Endothelial cell of umbilical vein (primary cell): ENCODE measurements around the gene ZSCAN5B. TPM values are rescaled to one million over a fixed set of nuclear protein-coding genes. Genes with fewer than 3 reads are reported as not detected.

Experiments
- BruUV-seq: library from RNA; stranded (reverse); fragments of 400-500 nt; replicated peaks from 2 replicates; lab custom pipeline; 2021; lab: Mats Ljungman, UMichigan
- CTCF ChIA-PET: fragments of 300-600, 350-600 bp; sonication (Branson Sonifier 250); formaldehyde crosslinking; loops from one replicate; lab custom pipeline; 2021; ENCODE audit warnings: antibody characterized with exemption, inconsistent platforms; lab: Charles Lee
- POLR2A ChIA-PET: fragments of 300-600, 350-600 bp; sonication (Branson Sonifier 250); formaldehyde crosslinking; loops from one replicate; lab custom pipeline; 2021; ENCODE audit warnings: antibody characterized with exemption, inconsistent platforms; lab: Charles Lee
- DNase-seq: peaks from one replicate; pipeline ENCODE4 v3.0.0-alpha.2; 2011; ENCODE audit warnings: low read depth, low spot score
- FAIRE-seq: peaks from 2 replicates; lab custom pipeline; 2011; peaks lifted over from hg19 to GRCh38; lab: Jason Lieb, UNC
- H2AFZ ChIP-seq: 2 replicates; pipeline ENCODE4 v1.6.0; 2012; ENCODE audit warnings: low read depth, low read length, control low read depth, inconsistent platforms
- H3K27ac ChIP-seq: 2 replicates; pipeline ENCODE4 v1.5.1; 2011; ENCODE audit warnings: low read depth, mild to moderate bottlenecking, control low read depth, low read length, moderate library complexity; ENCODE audit not compliant: insufficient read depth
- H3K27me3 ChIP-seq, 2 experiments: 2 replicates each; pipeline versions ENCODE4 v1.6.0 to v1.6.1; 2011; ENCODE audit warnings: low read length in 2 of 2, mixed read lengths in 1 of 2; ENCODE audit not compliant: control insufficient read depth in 2 of 2, insufficient read depth in 2 of 2
- H3K36me3 ChIP-seq, 2 experiments: 2 replicates in 1 of 2; 3 replicates in 1 of 2; pipeline ENCODE4 v1.5.1; 2011; ENCODE audit warnings: low read length in 2 of 2, mild to moderate bottlenecking in 1 of 2, moderate library complexity in 1 of 2; ENCODE audit not compliant: control insufficient read depth in 2 of 2, insufficient read depth in 2 of 2; ENCODE audit errors: extremely low read depth in 1 of 2
- H3K4me1 ChIP-seq: 3 replicates; pipeline ENCODE4 v1.5.1; 2011; ENCODE audit warnings: mild to moderate bottlenecking, low read length; ENCODE audit not compliant: control insufficient read depth, insufficient read depth; ENCODE audit errors: extremely low read depth
- H3K4me2 ChIP-seq: 2 replicates; pipeline ENCODE4 v1.6.1; 2011; ENCODE audit warnings: low read length, control low read depth, mixed read lengths; ENCODE audit not compliant: insufficient read depth
- H3K4me3 ChIP-seq, 3 experiments: fragments of 200-600 bp in 1 of 3; sonication (generic), shearing (Covaris generic) in 1 of 3; replicated peaks in 1 of 3; 2 replicates each; pipeline ENCODE4 v1.5.1; 2011 to 2016; ENCODE audit warnings: control low read depth in 3 of 3, low read length in 3 of 3, mild to moderate bottlenecking in 2 of 3, inconsistent platforms in 1 of 3, low read depth in 1 of 3, moderate library complexity in 1 of 3; ENCODE audit not compliant: insufficient read depth in 1 of 3
- H3K79me2 ChIP-seq: 2 replicates; pipeline ENCODE4 v1.6.0; 2012; ENCODE audit warnings: low read length, inconsistent platforms; ENCODE audit not compliant: control insufficient read depth, insufficient read depth
- H3K9ac ChIP-seq: replicated peaks from 2 replicates; pipeline ENCODE3; 2011; ENCODE audit warnings: low read length, control low read depth; ENCODE audit not compliant: insufficient read depth; ENCODE audit errors: extremely low read depth
- H3K9me1 ChIP-seq: replicated peaks from 3 replicates; pipeline ENCODE4 v1.6.0; 2011; ENCODE audit warnings: mild to moderate bottlenecking, low read length; ENCODE audit not compliant: control insufficient read depth, insufficient read depth; ENCODE audit errors: extremely low read depth
- H3K9me3 ChIP-seq: replicated peaks from 2 replicates; pipeline ENCODE4 v1.5.1; 2012; ENCODE audit warnings: low read length, inconsistent platforms; ENCODE audit not compliant: control insufficient read depth, insufficient read depth
- H4K20me1 ChIP-seq: replicated peaks from 2 replicates; pipeline ENCODE3; 2011; ENCODE audit warnings: mild to moderate bottlenecking, low read length; ENCODE audit not compliant: control insufficient read depth, insufficient read depth; ENCODE audit errors: extremely low read depth
- FOS ChIP-seq: IDR thresholded peaks from 2 replicates; pipeline ENCODE4 v1.6.1; 2011; ENCODE audit warnings: mild to moderate bottlenecking, low read length, moderate library complexity, borderline replicate concordance; ENCODE audit not compliant: insufficient read depth
- GATA2 ChIP-seq: IDR thresholded peaks from 2 replicates; pipeline ENCODE4 v1.7.0; 2011; ENCODE audit warnings: low read depth, mild to moderate bottlenecking, moderate library complexity, mixed read lengths, low read length; ENCODE audit not compliant: insufficient read length, insufficient read depth
- JUN ChIP-seq: IDR thresholded peaks from 2 replicates; pipeline ENCODE4 v1.6.1; 2011; ENCODE audit warnings: borderline replicate concordance, low read depth; ENCODE audit not compliant: insufficient read length, insufficient read depth
- MYC ChIP-seq: IDR thresholded peaks from one replicate; pipeline ENCODE4 v1.6.1; 2011; ENCODE audit warnings: mild to moderate bottlenecking, low read depth, low read length
- POLR2A ChIP-seq: IDR thresholded peaks from 2 replicates; pipeline ENCODE4 v1.6.1; 2012; ENCODE audit warnings: low read depth, mild to moderate bottlenecking, control low read depth, low read length
- POLR2AphosphoS5 ChIP-seq: IDR thresholded peaks from 2 replicates; pipeline ENCODE4 v1.6.1; 2012; ENCODE audit warnings: low read depth, mild to moderate bottlenecking, control low read depth, low read length, moderate library complexity; ENCODE audit not compliant: insufficient read depth
- dilution Hi-C: fragments of 300-500 bp; cut with MboI; formaldehyde crosslinking; loops from one replicate; pipeline ENCODE4 v1.15.0; 2019; ENCODE audit warnings: low sequenced_read_pairs; ENCODE audit not compliant: extremely low pct_ligation_motif_present
- intact Hi-C: fragments of 100-400 bp; cut with micrococcal nuclease; formaldehyde crosslinking; loops from one replicate; pipeline ENCODE4 v1.10.0; 2022
- polyA plus RNA-seq, 4 experiments: library from polyadenylated mRNA; depleted of rRNA in 3 of 4; stranded (reverse) in 3 of 4; unstranded in 1 of 4; fragments of >200 nt; gene quantifications; 2 replicates each; pipeline versions ENCODE4 v1.2.1 to v1.2.3, GENCODE V29; 2011 to 2012; ENCODE audit warnings: missing spikeins in 1 of 4
- total RNA-seq: library from RNA; stranded (reverse); gene quantifications from 2 replicates; pipeline ENCODE4 v1.2.3, GENCODE V29; 2021
- TF ChIP-seq, protein P1 (sequence below), 2 donors: IDR thresholded peaks; 1 replicate in 1 of 2; 2 replicates in 1 of 2; pipeline ENCODE4 v1.5.1; 2011; ENCODE audit warnings: low read length in 2 of 2, mild to moderate bottlenecking in 2 of 2, moderate library complexity in 2 of 2, control low read depth in 1 of 2, inconsistent platforms in 1 of 2, low read depth in 1 of 2; ENCODE audit not compliant: insufficient read depth in 1 of 2; ENCODE audit errors: extremely low read depth in 1 of 2
- TF ChIP-seq, protein P2 (sequence below): IDR thresholded peaks from 2 replicates; pipeline ENCODE4 v1.6.1; 2011; ENCODE audit not compliant: insufficient read depth, insufficient read length

ZSCAN5B gene
- total and polyA plus RNA-seq, 2 donors (not counting 3 experiments of a cell fraction or from before 2014, with no cell fraction given), result 0.07 TPM; not detected in 1

DNA sequence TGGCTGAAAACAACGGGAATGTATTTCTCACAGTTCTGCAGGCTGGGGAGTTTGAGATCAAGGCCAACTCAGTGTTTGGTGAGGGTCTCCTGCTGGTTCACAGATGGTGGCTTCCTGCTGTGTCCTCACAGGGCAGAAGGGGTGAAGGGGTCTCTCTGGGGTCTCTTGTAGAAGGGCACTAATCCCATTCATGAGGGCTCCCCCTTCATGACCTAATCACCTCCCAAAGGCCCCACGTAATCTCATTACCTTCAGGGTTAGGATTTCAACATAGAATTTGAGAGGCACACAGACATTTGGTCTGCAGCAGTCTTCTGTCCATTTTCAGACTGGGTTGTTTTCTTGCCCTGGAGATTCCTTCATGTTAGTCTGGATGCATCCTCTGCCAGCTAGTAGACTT is 44.9 kb downstream of the ZSCAN5B start:
- Histone ChIP-seq H3K27me3 (no peaks in the 10 kb centered on the region), H3K9me1 (no peaks in the 10 kb centered on the region), H3K9me3 (no peaks in the 10 kb centered on the region), H3K4me1 (peaks cover 10% of the 10 kb centered on the region), H3K36me3 (peaks cover 0 to 19% of the 10 kb centered on the region in 2 experiments), H3K79me2 (peaks cover 4% of the 10 kb centered on the region), H3K9ac (no peak overlapping the region), H4K20me1 (no peaks in the 10 kb centered on the region), H3K27ac (no peak overlapping the region), H3K4me2 (no peak overlapping the region), H3K4me3 (no peak overlapping the region), H2AFZ (no peak overlapping the region)
- intact Hi-C loops (loop anchor here (1.0 to 2.0 kb wide), 3 partner anchors 11 to 414 kb away; partner anchors contain the start of genes ZNF444, ZNF470 and ZNF787), dilution Hi-C loops (no loop called here)
- no TSS peak for BruUV-seq
- DNase-seq (no peak), FAIRE-seq (no peak)
- TF ChIP-seq, protein P1, sequence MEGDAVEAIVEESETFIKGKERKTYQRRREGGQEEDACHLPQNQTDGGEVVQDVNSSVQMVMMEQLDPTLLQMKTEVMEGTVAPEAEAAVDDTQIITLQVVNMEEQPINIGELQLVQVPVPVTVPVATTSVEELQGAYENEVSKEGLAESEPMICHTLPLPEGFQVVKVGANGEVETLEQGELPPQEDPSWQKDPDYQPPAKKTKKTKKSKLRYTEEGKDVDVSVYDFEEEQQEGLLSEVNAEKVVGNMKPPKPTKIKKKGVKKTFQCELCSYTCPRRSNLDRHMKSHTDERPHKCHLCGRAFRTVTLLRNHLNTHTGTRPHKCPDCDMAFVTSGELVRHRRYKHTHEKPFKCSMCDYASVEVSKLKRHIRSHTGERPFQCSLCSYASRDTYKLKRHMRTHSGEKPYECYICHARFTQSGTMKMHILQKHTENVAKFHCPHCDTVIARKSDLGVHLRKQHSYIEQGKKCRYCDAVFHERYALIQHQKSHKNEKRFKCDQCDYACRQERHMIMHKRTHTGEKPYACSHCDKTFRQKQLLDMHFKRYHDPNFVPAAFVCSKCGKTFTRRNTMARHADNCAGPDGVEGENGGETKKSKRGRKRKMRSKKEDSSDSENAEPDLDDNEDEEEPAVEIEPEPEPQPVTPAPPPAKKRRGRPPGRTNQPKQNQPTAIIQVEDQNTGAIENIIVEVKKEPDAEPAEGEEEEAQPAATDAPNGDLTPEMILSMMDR (IDR thresholded peaks at IDR 0.05; ENCODE audit: extremely low read depth in 1 of 2, insufficient read depth in 1 of 2, low read depth in 1 of 2, low read length in 2 of 2), result no peak
- TF ChIP-seq GATA2, result no peak
- TF ChIP-seq JUN, result no peak
- TF ChIP-seq, protein P2, sequence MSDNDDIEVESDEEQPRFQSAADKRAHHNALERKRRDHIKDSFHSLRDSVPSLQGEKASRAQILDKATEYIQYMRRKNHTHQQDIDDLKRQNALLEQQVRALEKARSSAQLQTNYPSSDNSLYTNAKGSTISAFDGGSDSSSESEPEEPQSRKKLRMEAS, result no peak
- no peak for TF ChIP-seq POLR2A
- CTCF ChIA-PET, result interaction anchor here (1.3 to 1.7 kb wide), 2 partner anchors 19 to 76 kb away, joined by 4 to 5 read pairs; no protein-coding TSS in a partner anchor
- POLR2A ChIA-PET, result no interaction called here

DNA sequence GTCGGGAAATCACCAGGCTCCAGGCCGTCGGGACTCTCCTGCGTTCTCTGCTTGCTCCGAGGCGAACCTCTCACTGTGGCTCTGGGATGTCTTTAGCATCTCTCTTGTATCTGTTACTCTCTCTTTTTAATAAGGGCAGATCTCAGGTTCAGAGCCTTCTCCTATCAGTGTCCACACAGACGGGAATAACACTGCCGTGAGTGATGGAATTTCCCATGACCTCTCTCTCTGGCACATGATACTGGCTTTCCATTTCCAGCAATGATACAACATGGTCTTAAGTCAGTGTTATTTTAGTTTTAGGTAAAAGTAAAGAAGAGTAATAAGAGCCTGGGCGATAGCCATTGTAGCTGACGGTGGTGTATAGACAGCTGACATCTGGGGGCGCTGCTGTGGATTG is 47.2 kb downstream of the ZSCAN5B start:
- no peak overlapping the region for H2AFZ ChIP-seq
- TF ChIP-seq, protein P2, result no peak
- TF ChIP-seq POLR2AphosphoS5 (no peak), JUN (no peak), POLR2A (no peak), MYC (no peak), GATA2 (no peak), FOS (no peak)
- H3K9ac ChIP-seq, result no peak overlapping the region
- CTCF ChIA-PET, result interaction anchor here (1.7 kb wide), 1 partner anchor 9 kb away, joined by 4 read pairs; the partner anchor contains the start of gene ZNF444
- no peaks in the 10 kb centered on the region for H3K27me3 ChIP-seq
- peaks cover 0 to 23% of the 10 kb centered on the region in 2 experiments for H3K36me3 ChIP-seq
- no peak for DNase-seq
- H3K4me2 ChIP-seq, result no peak overlapping the region
- H3K4me1 ChIP-seq, result peaks cover 10% of the 10 kb centered on the region
- POLR2A ChIA-PET, result no interaction called here
- FAIRE-seq, result no peak
- dilution Hi-C loops (no loop called here), intact Hi-C loops (no loop called here)
- no peak overlapping the region for H3K27ac ChIP-seq
- H3K79me2 ChIP-seq, result peaks cover 4% of the 10 kb centered on the region
- no TSS peak for BruUV-seq
- H3K9me1 ChIP-seq, result no peaks in the 10 kb centered on the region
- no peaks in the 10 kb centered on the region for H4K20me1 ChIP-seq
- H3K4me3 ChIP-seq, result no peak overlapping the region
- H3K9me3 ChIP-seq, result no peaks in the 10 kb centered on the region
